A673 (cell line): ENCODE measurements around the gene TNFAIP8L1. TPM values are rescaled to one million over a fixed set of nuclear protein-coding genes. Genes with fewer than 3 reads are reported as not detected.

ENCODE experiments used
- BruUV-seq: library from RNA; stranded (reverse); fragments of 400-500 nt; replicated peaks from 2 replicates; lab custom pipeline; 2021; lab: Mats Ljungman, UMichigan
- CTCF ChIA-PET: fragments of 300-600 bp; sonication (Branson Sonifier 250); formaldehyde crosslinking; loops from one replicate; lab custom pipeline; 2022; ENCODE audit warnings: antibody characterized with exemption; lab: Charles Lee
- POLR2A ChIA-PET: fragments of 300-600 bp; sonication (Branson Sonifier 250); formaldehyde crosslinking; loops from one replicate; lab custom pipeline; 2022; ENCODE audit warnings: antibody characterized with exemption; ENCODE audit not compliant: low non-redundant PET; lab: Charles Lee
- DNase-seq: peaks from one replicate; pipeline ENCODE4 v3.0.0-alpha.2; 2015; ENCODE audit warnings: low spot score
- H3K27ac ChIP-seq: fragments of 200-600 bp; sonication (generic); 2 replicates; pipeline ENCODE4 v1.5.1; 2016; ENCODE audit warnings: mixed run types, low read depth, mild to moderate bottlenecking, mixed read lengths, antibody characterized with exemption, low read length; ENCODE audit not compliant: poor library complexity, severe bottlenecking
- H3K27me3 ChIP-seq: fragments of 200-600 bp; sonication (generic); replicated peaks from 2 replicates; pipeline ENCODE4 v1.6.1; 2017; ENCODE audit warnings: mixed run types, low read depth, mild to moderate bottlenecking, mixed read lengths, antibody characterized with exemption, low read length; ENCODE audit not compliant: insufficient read depth, poor library complexity
- H3K36me3 ChIP-seq: fragments of 200-600 bp; sonication (generic); 2 replicates; pipeline ENCODE4 v1.6.1; 2016; ENCODE audit warnings: mixed run types, mild to moderate bottlenecking, mixed read lengths, antibody characterized with exemption, low read length; ENCODE audit not compliant: insufficient read depth, poor library complexity, severe bottlenecking
- H3K4me1 ChIP-seq: fragments of 200-600 bp; sonication (generic); 2 replicates; pipeline ENCODE4 v1.6.1; 2017; ENCODE audit warnings: mixed run types, mild to moderate bottlenecking, mixed read lengths, antibody characterized with exemption, low read length; ENCODE audit not compliant: insufficient read depth, poor library complexity, severe bottlenecking
- H3K4me3 ChIP-seq: fragments of 200-600 bp; sonication (generic); 2 replicates; pipeline ENCODE4 v1.5.1; 2016; ENCODE audit warnings: low read depth, mixed run types, mild to moderate bottlenecking, mixed read lengths, low read length; ENCODE audit not compliant: poor library complexity, severe bottlenecking
- H3K9me3 ChIP-seq: fragments of 200-600 bp; sonication (generic); 2 replicates; pipeline ENCODE4 v1.6.1; 2016; ENCODE audit warnings: mixed run types, low read depth, mild to moderate bottlenecking, mixed read lengths, antibody characterized with exemption, low read length; ENCODE audit not compliant: poor library complexity, severe bottlenecking
- EZH2 ChIP-seq: fragments of 200-600 bp; sonication (generic); IDR thresholded peaks from 2 replicates; pipeline ENCODE4 v1.6.1; 2017; ENCODE audit warnings: borderline replicate concordance, low read depth, mild to moderate bottlenecking, mixed read lengths, antibody characterized with exemption, low read length; ENCODE audit not compliant: poor library complexity, severe bottlenecking
- intact Hi-C: fragments of 100-400 bp; cut with micrococcal nuclease; formaldehyde crosslinking; loops from one replicate; pipeline ENCODE4 v1.10.0; 2022; ENCODE audit not compliant: unreplicated experiment
- total RNA-seq: library from RNA; stranded (reverse); gene quantifications from 2 replicates; pipeline ENCODE4 v1.2.3, GENCODE V29; 2021
- TF ChIP-seq, protein P1 (sequence below): fragments of 300-800, 200-600 bp; sonication (generic); conservative IDR thresholded peaks from 2 replicates; pipeline ENCODE4 v1.5.1; 2017; ENCODE audit warnings: low read depth, mild to moderate bottlenecking, antibody characterized with exemption, low read length, moderate library complexity, mixed read lengths

Gene TNFAIP8L1
- total RNA-seq, 1 experiment from 2014 or later = 24.7 TPM

DNA sequence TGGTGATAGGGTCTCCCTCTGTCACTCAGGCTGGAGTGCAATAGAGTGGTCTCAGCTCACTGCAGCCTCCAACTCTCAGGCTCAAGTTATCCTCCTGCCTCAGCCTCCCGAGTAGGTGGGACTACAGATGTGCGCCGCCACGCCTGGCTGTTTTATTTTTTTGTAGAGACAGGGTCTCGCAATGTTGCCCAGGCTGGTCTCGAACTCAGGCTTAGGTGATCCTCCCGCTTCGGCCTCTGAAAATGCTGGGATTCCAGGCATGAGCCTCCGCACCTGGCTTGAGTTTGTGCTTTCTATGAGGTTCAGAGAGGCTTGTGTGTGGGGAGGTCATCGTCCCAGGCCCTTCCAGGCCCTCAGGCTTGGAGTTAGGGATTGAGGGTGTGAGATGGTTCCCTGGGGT, 39.2 kb upstream of the TNFAIP8L1 start:
- ChIA-PET POLR2A (no interaction called here), CTCF (no interaction called here)
- Histone ChIP-seq H3K36me3 (no peaks in the 10 kb centered on the region), H3K4me3 (no peak overlapping the region), H3K9me3 (no peaks in the 10 kb centered on the region), H3K4me1 (peaks cover 11% of the 10 kb centered on the region), H3K27me3 (no peaks in the 10 kb centered on the region), H3K27ac (no peak overlapping the region)
- intact Hi-C loops = no loop called here
- BruUV-seq = no TSS peak
- TF ChIP-seq EZH2 = no peak
- TF ChIP-seq, protein P1, sequence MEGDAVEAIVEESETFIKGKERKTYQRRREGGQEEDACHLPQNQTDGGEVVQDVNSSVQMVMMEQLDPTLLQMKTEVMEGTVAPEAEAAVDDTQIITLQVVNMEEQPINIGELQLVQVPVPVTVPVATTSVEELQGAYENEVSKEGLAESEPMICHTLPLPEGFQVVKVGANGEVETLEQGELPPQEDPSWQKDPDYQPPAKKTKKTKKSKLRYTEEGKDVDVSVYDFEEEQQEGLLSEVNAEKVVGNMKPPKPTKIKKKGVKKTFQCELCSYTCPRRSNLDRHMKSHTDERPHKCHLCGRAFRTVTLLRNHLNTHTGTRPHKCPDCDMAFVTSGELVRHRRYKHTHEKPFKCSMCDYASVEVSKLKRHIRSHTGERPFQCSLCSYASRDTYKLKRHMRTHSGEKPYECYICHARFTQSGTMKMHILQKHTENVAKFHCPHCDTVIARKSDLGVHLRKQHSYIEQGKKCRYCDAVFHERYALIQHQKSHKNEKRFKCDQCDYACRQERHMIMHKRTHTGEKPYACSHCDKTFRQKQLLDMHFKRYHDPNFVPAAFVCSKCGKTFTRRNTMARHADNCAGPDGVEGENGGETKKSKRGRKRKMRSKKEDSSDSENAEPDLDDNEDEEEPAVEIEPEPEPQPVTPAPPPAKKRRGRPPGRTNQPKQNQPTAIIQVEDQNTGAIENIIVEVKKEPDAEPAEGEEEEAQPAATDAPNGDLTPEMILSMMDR = no peak
- DNase-seq = no peak

DNA sequence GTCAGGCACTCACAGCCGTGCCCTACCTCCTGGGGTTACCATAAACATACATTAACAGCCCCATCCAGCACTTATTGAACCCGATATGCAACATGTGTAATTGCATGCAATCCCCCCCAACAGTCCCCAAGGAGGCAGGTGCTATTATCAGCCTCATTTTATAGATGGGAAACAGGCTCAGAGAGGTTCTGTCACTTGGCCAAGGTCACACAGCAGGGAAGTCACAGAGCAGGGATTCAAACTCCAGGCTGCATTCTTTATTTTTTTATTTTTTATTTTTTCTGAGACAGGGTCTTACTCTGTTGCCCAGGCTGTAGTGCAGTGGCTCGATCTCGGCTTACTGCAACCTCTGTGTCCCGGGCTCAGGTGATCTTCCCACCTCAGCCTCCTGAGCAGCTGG, 38.4 kb upstream of the TNFAIP8L1 start:
- POLR2A ChIA-PET = no interaction called here
- no peaks in the 10 kb centered on the region for H3K9me3 ChIP-seq
- no peak overlapping the region for H3K27ac ChIP-seq
- intact Hi-C loops = no loop called here
- no peaks in the 10 kb centered on the region for H3K27me3 ChIP-seq
- TF ChIP-seq EZH2 = no peak
- TF ChIP-seq, protein P1 = no peak
- DNase-seq = no peak
- CTCF ChIA-PET = interaction anchor here (0.6 kb wide), 1 partner anchor 314 kb away, joined by 3 read pairs; no protein-coding TSS in a partner anchor
- no peaks in the 10 kb centered on the region for H3K36me3 ChIP-seq
- no peak overlapping the region for H3K4me3 ChIP-seq
- no TSS peak for BruUV-seq
- peaks cover 11% of the 10 kb centered on the region for H3K4me1 ChIP-seq

DNA sequence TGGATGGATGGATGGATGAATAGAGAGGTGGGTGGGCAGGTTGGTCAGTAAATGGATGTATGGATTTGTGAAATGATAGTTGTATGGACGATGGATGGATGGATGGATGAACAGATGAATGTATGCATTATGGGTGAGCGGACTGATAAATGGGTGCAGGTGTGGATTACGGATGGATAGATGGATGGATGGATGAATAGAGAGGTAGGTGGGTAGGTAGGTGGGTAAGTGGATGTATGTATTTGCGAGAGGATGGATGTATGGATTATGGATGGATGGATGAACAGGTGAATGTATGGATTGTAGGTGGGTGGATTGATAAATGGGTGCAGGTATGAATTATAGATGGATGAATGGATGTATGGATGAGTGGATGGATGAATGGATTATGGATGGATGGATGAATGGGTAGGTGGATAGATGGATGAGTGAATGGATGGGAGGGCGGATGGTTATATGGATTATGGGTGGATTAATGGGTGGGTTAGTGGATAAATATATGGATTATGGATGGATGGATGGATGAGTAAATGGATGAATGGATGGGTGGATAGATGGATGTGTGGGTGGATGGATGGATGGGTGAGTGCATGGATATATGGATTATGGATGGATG, 37.0 kb upstream of the TNFAIP8L1 start:
- Histone ChIP-seq H3K27ac (no peak overlapping the region), H3K27me3 (no peaks in the 10 kb centered on the region), H3K36me3 (no peaks in the 10 kb centered on the region), H3K4me1 (peaks cover 13% of the 10 kb centered on the region), H3K9me3 (no peaks in the 10 kb centered on the region), H3K4me3 (no peak overlapping the region)
- DNase-seq = no peak
- TF ChIP-seq EZH2 = no peak
- TF ChIP-seq, protein P1 = no peak
- ChIA-PET CTCF (no interaction called here), POLR2A (no interaction called here)
- no TSS peak for BruUV-seq
- intact Hi-C loops = no loop called here
